Stomach (tissue), 4 donors: Measurements from ENCODE around the gene GNAT2.

Source experiments
- POLR2AphosphoS5 ChIP-seq, 3 donors: sonication (generic); formaldehyde crosslinking; IDR thresholded peaks; one replicate each; pipeline ENCODE4 v1.6.1; 2016; ENCODE audit warnings: antibody characterized with exemption in 3 of 3
- TF ChIP-seq, protein P1 (sequence below), 7 experiments: fragments of 450-650 bp in 4 of 7; fragments of 200-600 bp in 3 of 7; sonication (generic) in 3 of 7; IDR thresholded peaks; one replicate each; pipeline ENCODE4 v1.5.1; 2016 to 2019; ENCODE audit warnings: antibody characterized with exemption in 7 of 7, control low read depth in 2 of 7, mild to moderate bottlenecking in 1 of 7

- TF ChIP-seq, protein P1, sequence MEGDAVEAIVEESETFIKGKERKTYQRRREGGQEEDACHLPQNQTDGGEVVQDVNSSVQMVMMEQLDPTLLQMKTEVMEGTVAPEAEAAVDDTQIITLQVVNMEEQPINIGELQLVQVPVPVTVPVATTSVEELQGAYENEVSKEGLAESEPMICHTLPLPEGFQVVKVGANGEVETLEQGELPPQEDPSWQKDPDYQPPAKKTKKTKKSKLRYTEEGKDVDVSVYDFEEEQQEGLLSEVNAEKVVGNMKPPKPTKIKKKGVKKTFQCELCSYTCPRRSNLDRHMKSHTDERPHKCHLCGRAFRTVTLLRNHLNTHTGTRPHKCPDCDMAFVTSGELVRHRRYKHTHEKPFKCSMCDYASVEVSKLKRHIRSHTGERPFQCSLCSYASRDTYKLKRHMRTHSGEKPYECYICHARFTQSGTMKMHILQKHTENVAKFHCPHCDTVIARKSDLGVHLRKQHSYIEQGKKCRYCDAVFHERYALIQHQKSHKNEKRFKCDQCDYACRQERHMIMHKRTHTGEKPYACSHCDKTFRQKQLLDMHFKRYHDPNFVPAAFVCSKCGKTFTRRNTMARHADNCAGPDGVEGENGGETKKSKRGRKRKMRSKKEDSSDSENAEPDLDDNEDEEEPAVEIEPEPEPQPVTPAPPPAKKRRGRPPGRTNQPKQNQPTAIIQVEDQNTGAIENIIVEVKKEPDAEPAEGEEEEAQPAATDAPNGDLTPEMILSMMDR (IDR thresholded peaks at IDR 0.05), result no peak
- TF ChIP-seq POLR2AphosphoS5 (IDR thresholded peaks at IDR 0.05), result no peak
These were observed 4.3 kb upstream of the GNAT2 start for GRCh38 chr1:109623601-109624161.
